Thoracic aorta (tissue), 2 donors: Measurements from ENCODE around the gene SMPDL3A. TPM values are rescaled to one million over a fixed set of nuclear protein-coding genes. Genes with fewer than 3 reads are reported as not detected.

ENCODE experiments used
- ATAC-seq: fragments of 150-250 bp; one replicate; pipeline ENCODE4 v1.8.0; 2017; ENCODE audit warnings: low read depth; ENCODE audit not compliant: insufficient number of reproducible peaks, low FRiP score
- DNase-seq: peaks from one replicate; pipeline ENCODE4 v3.0.0-alpha.2; 2020; ENCODE audit warnings: low spot score
- H3K27ac ChIP-seq, 2 donors: fragments of 200-600 bp; sonication (generic); 1 replicate in 1 of 2; 2 replicates in 1 of 2; pipeline ENCODE4 v1.5.1; 2016; ENCODE audit warnings: mild to moderate bottlenecking in 2 of 2, moderate library complexity in 2 of 2
- H3K27me3 ChIP-seq: fragments of 200-600 bp; sonication (generic); replicated peaks from 2 replicates; pipeline ENCODE4 v1.6.0; 2016; ENCODE audit warnings: mild to moderate bottlenecking; ENCODE audit not compliant: insufficient read depth
- H3K36me3 ChIP-seq: fragments of 200-600 bp; sonication (generic); one replicate; pipeline ENCODE4 v1.5.1; 2016
- H3K4me1 ChIP-seq, 2 donors: fragments of 200-600 bp; sonication (generic); 1 replicate in 1 of 2; 2 replicates in 1 of 2; pipeline versions ENCODE4 v1.5.1 to v1.6.0; 2016; ENCODE audit warnings: low read depth in 2 of 2, mild to moderate bottlenecking in 1 of 2; ENCODE audit not compliant: control insufficient read depth in 1 of 2
- H3K4me3 ChIP-seq: fragments of 200-600 bp; sonication (generic); 2 replicates; pipeline ENCODE4 v1.5.1; 2016; ENCODE audit warnings: mild to moderate bottlenecking
- H3K9me3 ChIP-seq: fragments of 200-600 bp; sonication (generic); 2 replicates; pipeline ENCODE4 v1.5.1; 2016
- total RNA-seq, 2 donors: library from RNA; depleted of rRNA; stranded (reverse); fragments of >200 nt; gene quantifications; one replicate each; pipeline versions ENCODE4 v1.1.0 to v1.2.3, GENCODE V29; 2016
- TF ChIP-seq, protein P1 (sequence below): fragments of 200-600 bp; sonication (generic); IDR thresholded peaks from one replicate; pipeline ENCODE4 v1.5.1; 2019; ENCODE audit warnings: antibody characterized with exemption

The SMPDL3A gene
- total RNA-seq, 2 donors from 2014 or later, result 4.2 to 8.0 TPM

DNA sequence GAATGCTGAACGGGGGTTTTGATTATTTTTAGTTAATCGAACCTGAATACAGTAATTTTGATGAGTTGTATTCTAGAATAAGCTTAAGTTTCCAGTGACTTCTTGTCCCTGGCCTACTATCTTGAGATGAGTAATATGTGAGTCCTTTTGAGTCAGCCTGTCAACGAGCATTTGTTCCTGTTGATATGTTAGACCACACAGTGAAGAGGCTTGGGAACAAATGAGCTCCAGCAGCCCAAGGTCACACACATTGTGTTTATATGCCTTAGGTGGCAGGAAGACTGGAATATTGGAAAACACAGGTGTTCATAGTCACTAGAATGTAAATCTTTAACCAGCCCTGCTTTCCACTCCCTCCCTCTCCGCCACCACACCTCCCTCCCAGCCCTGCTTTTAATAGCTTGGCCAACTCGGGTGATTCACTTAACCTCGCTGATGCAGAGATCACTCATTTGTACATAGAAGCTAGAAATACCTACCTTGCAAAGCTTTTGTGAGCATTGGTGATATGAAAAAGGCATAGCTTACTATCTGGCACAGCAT is 9.1 kb downstream of the SMPDL3A start:
- no peaks in the 10 kb centered on the region for H3K9me3 ChIP-seq
- TF ChIP-seq, protein P1, sequence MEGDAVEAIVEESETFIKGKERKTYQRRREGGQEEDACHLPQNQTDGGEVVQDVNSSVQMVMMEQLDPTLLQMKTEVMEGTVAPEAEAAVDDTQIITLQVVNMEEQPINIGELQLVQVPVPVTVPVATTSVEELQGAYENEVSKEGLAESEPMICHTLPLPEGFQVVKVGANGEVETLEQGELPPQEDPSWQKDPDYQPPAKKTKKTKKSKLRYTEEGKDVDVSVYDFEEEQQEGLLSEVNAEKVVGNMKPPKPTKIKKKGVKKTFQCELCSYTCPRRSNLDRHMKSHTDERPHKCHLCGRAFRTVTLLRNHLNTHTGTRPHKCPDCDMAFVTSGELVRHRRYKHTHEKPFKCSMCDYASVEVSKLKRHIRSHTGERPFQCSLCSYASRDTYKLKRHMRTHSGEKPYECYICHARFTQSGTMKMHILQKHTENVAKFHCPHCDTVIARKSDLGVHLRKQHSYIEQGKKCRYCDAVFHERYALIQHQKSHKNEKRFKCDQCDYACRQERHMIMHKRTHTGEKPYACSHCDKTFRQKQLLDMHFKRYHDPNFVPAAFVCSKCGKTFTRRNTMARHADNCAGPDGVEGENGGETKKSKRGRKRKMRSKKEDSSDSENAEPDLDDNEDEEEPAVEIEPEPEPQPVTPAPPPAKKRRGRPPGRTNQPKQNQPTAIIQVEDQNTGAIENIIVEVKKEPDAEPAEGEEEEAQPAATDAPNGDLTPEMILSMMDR, result no peak
- no peak overlapping the region for H3K27ac ChIP-seq
- ATAC-seq, result no peak
- no peaks in the 10 kb centered on the region for H3K36me3 ChIP-seq
- H3K4me1 ChIP-seq, result no peaks in the 10 kb centered on the region
- no peak overlapping the region for H3K4me3 ChIP-seq
- DNase-seq, result no peak
- H3K27me3 ChIP-seq, result no peaks in the 10 kb centered on the region

DNA sequence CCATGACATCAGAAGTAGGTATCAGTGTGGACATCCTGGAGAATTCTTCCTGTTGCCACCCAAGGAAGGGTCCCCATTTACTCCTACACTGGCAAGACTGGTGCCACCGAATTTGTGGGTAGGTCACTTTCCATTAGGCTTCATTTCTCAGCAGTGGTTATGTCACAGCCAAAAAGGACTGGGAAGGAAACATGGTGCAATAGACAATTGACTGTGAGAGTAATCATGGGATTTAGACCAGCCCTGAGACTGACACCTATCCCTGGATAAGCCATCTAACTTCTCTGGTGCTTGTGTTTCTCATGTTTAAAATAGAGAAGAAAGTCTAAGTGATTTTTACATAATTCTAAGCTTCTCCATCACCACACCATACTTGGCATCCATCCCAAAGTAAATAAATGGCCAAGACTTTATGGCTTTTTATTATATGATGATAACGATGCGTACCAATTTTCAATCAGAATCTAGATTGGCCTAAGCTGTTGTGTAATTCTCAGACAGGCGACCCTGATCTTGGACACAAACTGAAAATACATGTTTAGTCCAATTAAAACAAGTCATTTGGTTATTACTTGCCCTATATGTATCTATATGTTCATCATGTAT is 10.2 kb downstream of the SMPDL3A start:
- Histone ChIP-seq H3K4me1 (no peaks in the 10 kb centered on the region), H3K27ac (no peak overlapping the region), H3K9me3 (no peaks in the 10 kb centered on the region), H3K36me3 (no peaks in the 10 kb centered on the region), H3K27me3 (no peaks in the 10 kb centered on the region), H3K4me3 (no peak overlapping the region)
- TF ChIP-seq, protein P1, result no peak
- DNase-seq, result no peak
- ATAC-seq, result no peak

DNA sequence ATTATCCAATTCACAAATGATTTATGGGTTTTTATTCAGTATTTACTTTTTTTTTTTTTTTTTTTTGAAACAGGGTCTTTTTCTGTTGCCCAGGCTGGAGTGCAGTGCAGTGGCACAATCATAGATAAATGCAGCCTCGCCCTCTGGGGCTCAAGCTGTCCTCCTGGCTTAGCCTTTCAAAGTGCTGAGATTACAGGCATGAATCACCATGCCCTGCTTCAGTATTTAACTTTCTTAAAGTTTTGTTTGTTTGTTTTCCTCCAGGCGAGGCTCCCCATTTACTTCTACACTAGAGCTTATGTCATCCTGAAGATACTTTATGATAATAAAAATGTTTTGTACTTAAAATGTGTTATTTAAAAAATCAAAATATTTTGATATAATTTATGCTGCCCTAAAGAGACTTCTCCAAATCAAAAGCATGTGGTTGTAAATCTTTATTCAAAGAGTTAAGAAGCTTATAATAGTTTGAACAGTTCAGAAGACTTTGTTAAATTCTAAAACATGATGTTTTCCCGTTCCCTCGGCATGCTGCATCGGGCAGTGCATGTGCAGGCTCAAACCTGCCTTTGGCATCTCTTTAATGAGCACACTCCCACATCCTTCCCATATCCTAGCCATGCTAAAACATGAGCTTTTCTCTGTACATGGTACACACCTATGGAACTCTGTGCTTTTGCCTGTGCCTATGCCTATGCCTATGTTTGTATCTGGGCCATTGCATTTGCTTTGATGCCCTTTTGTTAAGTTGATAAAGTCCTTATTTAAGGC is 11.0 kb downstream of the SMPDL3A start:
- ATAC-seq, result no peak
- H3K4me1 ChIP-seq, result no peaks in the 10 kb centered on the region
- TF ChIP-seq, protein P1, result no peak

DNA sequence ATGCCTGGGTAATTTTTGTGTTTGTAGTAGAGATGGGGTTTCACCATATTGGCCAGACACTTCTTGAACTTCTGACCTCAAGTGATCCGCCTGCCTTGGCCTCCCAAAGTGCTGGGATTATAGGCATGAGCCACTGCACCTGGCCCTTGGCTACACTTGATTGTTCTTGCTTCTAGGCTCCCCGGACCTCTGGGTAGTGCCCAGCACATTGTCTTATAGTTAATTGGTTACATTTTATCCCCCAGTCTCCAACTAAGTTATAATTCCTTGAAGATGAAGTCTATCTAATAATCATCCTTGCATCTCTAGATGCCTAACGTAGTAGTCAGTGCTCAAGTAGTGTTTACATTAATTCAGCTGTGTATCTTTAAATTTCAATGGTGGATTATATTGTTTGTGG is 11.8 kb downstream of the SMPDL3A start:
- TF ChIP-seq, protein P1, result no peak
- no peak overlapping the region for H3K4me3 ChIP-seq
- H3K27me3 ChIP-seq, result no peaks in the 10 kb centered on the region
- ATAC-seq (no peak), DNase-seq (no peak)
- no peak overlapping the region for H3K27ac ChIP-seq
- no peaks in the 10 kb centered on the region for H3K9me3 ChIP-seq
- no peaks in the 10 kb centered on the region for H3K4me1 ChIP-seq
- H3K36me3 ChIP-seq, result no peaks in the 10 kb centered on the region

More for the DNA sequence above, 11.0 kb downstream of the SMPDL3A start:
- H3K9me3 ChIP-seq, result no peaks in the 10 kb centered on the region
- no peak overlapping the region for H3K27ac ChIP-seq
- DNase-seq, result no peak
- no peaks in the 10 kb centered on the region for H3K27me3 ChIP-seq
- no peak overlapping the region for H3K4me3 ChIP-seq
- no peaks in the 10 kb centered on the region for H3K36me3 ChIP-seq

DNA sequence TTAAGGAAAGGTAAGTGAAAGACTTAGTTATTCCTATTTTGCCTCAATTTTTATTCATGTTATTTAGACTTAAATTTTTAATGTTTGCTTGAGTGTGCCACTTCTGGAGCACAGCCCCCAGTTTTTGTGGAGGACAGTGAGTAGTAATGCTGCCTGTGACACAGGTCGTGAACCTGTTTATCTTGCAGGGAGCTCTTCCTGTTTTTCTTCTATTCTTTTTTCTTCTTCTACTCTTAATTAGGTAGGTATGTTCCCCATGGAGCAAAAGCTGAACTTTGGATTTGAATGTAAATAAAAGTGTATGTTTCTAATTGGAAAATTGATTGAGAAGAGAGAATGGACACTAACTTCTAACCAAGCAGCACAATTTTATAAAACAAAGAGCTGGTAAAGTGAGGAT is 12.3 kb downstream of the SMPDL3A start:
- DNase-seq, result no peak
- TF ChIP-seq, protein P1, result no peak
- Histone ChIP-seq H3K4me1 (no peaks in the 10 kb centered on the region), H3K27me3 (no peaks in the 10 kb centered on the region), H3K27ac (no peak overlapping the region), H3K4me3 (no peak overlapping the region), H3K36me3 (no peaks in the 10 kb centered on the region), H3K9me3 (no peaks in the 10 kb centered on the region)
- ATAC-seq, result no peak
